COLO668 (cell line): ENCODE measurements around the gene PCSK5.

ENCODE experiments used
- DNase-seq: peaks from one replicate; lab custom pipeline; 2025; ENCODE audit not compliant: unreplicated experiment; lab: John Stamatoyannopoulos, UW

PCSK5 gene

GRCh38 chr9:76221423-76221822, 330.9 kb downstream of the PCSK5 start:
- no peak for DNase-seq

GRCh38 chr9:76223749-76224340, 333.4 kb downstream of the PCSK5 start:
- DNase-seq, result no peak

- no peak for DNase-seq
Observed at GRCh38 chr9:76227156-76227555, 336.7 kb downstream of the PCSK5 start.

- DNase-seq, result no peak
Observed at GRCh38 chr9:76231001-76231400, 340.5 kb downstream of the PCSK5 start.

GRCh38 chr9:76232861-76233489, 342.5 kb downstream of the PCSK5 start:
- no peak for DNase-seq

GRCh38 chr9:76240578-76240977, 350.1 kb downstream of the PCSK5 start:
- no peak for DNase-seq

- no peak for DNase-seq
Observed at GRCh38 chr9:76245518-76245917, 355.0 kb downstream of the PCSK5 start.

- DNase-seq, result no peak
Observed at GRCh38 chr9:76246680-76247079, 356.2 kb downstream of the PCSK5 start.

GRCh38 chr9:76247426-76247825, 357.0 kb downstream of the PCSK5 start:
- no peak for DNase-seq

- no peak for DNase-seq
Observed at GRCh38 chr9:76249309-76249708, 358.8 kb downstream of the PCSK5 start.

- DNase-seq, result no peak
Observed at GRCh38 chr9:76255781-76256455, 365.4 kb downstream of the PCSK5 start.

GRCh38 chr9:76257311-76257710, 366.8 kb downstream of the PCSK5 start:
- no peak for DNase-seq

GRCh38 chr9:76266649-76267283, 376.3 kb downstream of the PCSK5 start:
- no peak for DNase-seq

- no peak for DNase-seq
Observed at GRCh38 chr9:76267284-76267652, 376.8 kb downstream of the PCSK5 start.

GRCh38 chr9:76269789-76270188, 379.3 kb downstream of the PCSK5 start:
- no peak for DNase-seq

GRCh38 chr9:76271755-76272154, 381.3 kb downstream of the PCSK5 start:
- no peak for DNase-seq

GRCh38 chr9:76289042-76289441, 398.6 kb downstream of the PCSK5 start:
- no peak for DNase-seq

- no peak for DNase-seq
Observed at GRCh38 chr9:76289703-76290102, 399.2 kb downstream of the PCSK5 start.

GRCh38 chr9:76290555-76290954, 400.1 kb downstream of the PCSK5 start:
- DNase-seq, result no peak

- no peak for DNase-seq
Observed at GRCh38 chr9:76292246-76292645, 401.8 kb downstream of the PCSK5 start.

- DNase-seq, result no peak
Observed at GRCh38 chr9:76292658-76293057, 402.2 kb downstream of the PCSK5 start.

GRCh38 chr9:76294301-76294700, 403.8 kb downstream of the PCSK5 start:
- no peak for DNase-seq
